Measurements from ENCODE around the gene ATG13. TPM values are rescaled to one million over a fixed set of nuclear protein-coding genes. Genes with fewer than 3 reads are reported as not detected.

ATG13 gene
- total RNA-seq, 4 donors from 2014 or later: 33.4 to 76.0 (median 67.0) TPM

GRCh38 chr11:46593550-46594373 lies 23.6 kb upstream of the ATG13 start, which contains the start of gene AMBRA1:
AMBRA1 (minus strand) TSS chr11:46594023; CDS start chr11:46548380, 45,643 bp downstream.
- TF ChIP-seq POLR2A (IDR thresholded peaks at IDR 0.05) (peak; percentile 47 to 57), CTCF (IDR thresholded peaks at IDR 0.05 in 4 of 5, conservative IDR thresholded peaks at IDR 0.05 in 1 of 5) (no peak)
- in situ Hi-C loops (cut with MboI; ENCODE audit: low sequenced_read_pairs in 4 of 4): no loop called here
- Histone ChIP-seq H3K9me3 (no peaks in the 10 kb centered on the region), H3K4me1 (peaks cover 28 to 32% of the 10 kb centered on the region in 2 donors), H3K4me3 (peak within 1 kb of the TSS; percentile 85 to 95 (median 90)), H3K27ac (peak within 1 kb of the TSS; percentile 75 to 93 (median 85)), H3K27me3 (no peaks in the 10 kb centered on the region), H3K36me3 (no peaks in the 10 kb centered on the region)
- ATAC-seq (peak; percentile 95 to 98), DNase-seq (peak; percentile 82 to 87)
- intact Hi-C loops (cut with DNase I; ENCODE audit: low total_unique reads): loop anchor here (1.0 to 5.0 kb wide), 2 partner anchors 24 to 36 kb away; partner anchors contain the start of genes ATG13 and HARBI1

- H3K27ac ChIP-seq: peak overlapping the region; percentile 75 to 93 (median 85)
- H3K27me3 ChIP-seq: no peaks in the 10 kb centered on the region
- H3K9me3 ChIP-seq: no peaks in the 10 kb centered on the region
- peaks cover 24 to 32% of the 10 kb centered on the region in 2 donors for H3K4me1 ChIP-seq
- peak overlapping the region; percentile 85 to 95 (median 90) for H3K4me3 ChIP-seq
- no peaks in the 10 kb centered on the region for H3K36me3 ChIP-seq
- TF ChIP-seq CTCF (IDR thresholded peaks at IDR 0.05 in 4 of 5, conservative IDR thresholded peaks at IDR 0.05 in 1 of 5): no peak
- TF ChIP-seq POLR2A (IDR thresholded peaks at IDR 0.05): no peak
- ATAC-seq: no peak
- intact Hi-C loops (cut with DNase I; ENCODE audit: low total_unique reads) (loop anchor here (1.0 to 5.0 kb wide), 2 partner anchors 23 to 37 kb away; partner anchors contain the start of genes ATG13 and HARBI1), in situ Hi-C loops (cut with MboI; ENCODE audit: low sequenced_read_pairs in 4 of 4) (no loop called here)
- no peak for DNase-seq
Observed at GRCh38 chr11:46594374-46594700, 23.0 kb upstream of the ATG13 start.

GRCh38 chr11:46594785-46595184 lies 22.6 kb upstream of the ATG13 start:
- H3K4me3 ChIP-seq: no peak overlapping the region
- intact Hi-C loops (cut with DNase I; ENCODE audit: low total_unique reads): loop anchor here (1.0 to 5.0 kb wide), 2 partner anchors 23 to 37 kb away; partner anchors contain the start of genes ATG13 and HARBI1

GRCh38 chr11:46597155-46597554 lies 20.2 kb upstream of the ATG13 start:
- no peaks in the 10 kb centered on the region for H3K36me3 ChIP-seq
- no peak for TF ChIP-seq CTCF (IDR thresholded peaks at IDR 0.05 in 4 of 5, conservative IDR thresholded peaks at IDR 0.05 in 1 of 5)
- no peak for TF ChIP-seq POLR2A (IDR thresholded peaks at IDR 0.05)
- intact Hi-C loops (cut with DNase I; ENCODE audit: low total_unique reads): no loop called here
- peaks cover 13 to 27% of the 10 kb centered on the region in 2 donors for H3K4me1 ChIP-seq
- no peak overlapping the region for H3K27ac ChIP-seq
- ATAC-seq: no peak
- no peak for DNase-seq
- in situ Hi-C loops (cut with MboI; ENCODE audit: low sequenced_read_pairs in 4 of 4): no loop called here
- H3K4me3 ChIP-seq: no peak overlapping the region
- H3K27me3 ChIP-seq: no peaks in the 10 kb centered on the region
- H3K9me3 ChIP-seq: no peaks in the 10 kb centered on the region

More at GRCh38 chr11:46594785-46595184, 22.6 kb upstream of the ATG13 start:
- H3K4me1 ChIP-seq: peaks cover 24 to 32% of the 10 kb centered on the region in 2 donors
- no peaks in the 10 kb centered on the region for H3K36me3 ChIP-seq
- H3K9me3 ChIP-seq: no peaks in the 10 kb centered on the region
- in situ Hi-C loops (cut with MboI; ENCODE audit: low sequenced_read_pairs in 4 of 4): no loop called here
- ATAC-seq: no peak
- TF ChIP-seq CTCF (IDR thresholded peaks at IDR 0.05 in 4 of 5, conservative IDR thresholded peaks at IDR 0.05 in 1 of 5): no peak
- TF ChIP-seq POLR2A (IDR thresholded peaks at IDR 0.05): no peak
- peak overlapping the region in 3 of 4 donors; percentile 75 to 86 (median 84) for H3K27ac ChIP-seq
- H3K27me3 ChIP-seq: no peaks in the 10 kb centered on the region
- no peak for DNase-seq

Measured in gastrocnemius medialis (tissue), 4 donors.